GM12878 (cell line): ENCODE data around the gene CCL19. TPM values are rescaled to one million over a fixed set of nuclear protein-coding genes. Genes with fewer than 3 reads are reported as not detected.

ENCODE experiments used
- ATAC-seq: fragments of 200-7000 bp; cut with Tn5 transposase; 3 replicates; pipeline ENCODE4 v1.9.1; 2020; ENCODE audit warnings: mild to moderate bottlenecking, moderate library complexity
- BruUV-seq: library from RNA; stranded (reverse); fragments of 400-500 nt; replicated peaks from 2 replicates; lab custom pipeline; 2021; lab: Mats Ljungman, UMichigan
- CTCF ChIA-PET: fragments of 300-600 bp; sonication (Branson Sonifier 250); formaldehyde crosslinking; extraction: SDS; loops from one replicate; lab custom pipeline; 2021; ENCODE audit warnings: inconsistent platforms; lab: Yijun Ruan, JAX
- POLR2A ChIA-PET: fragments of 350-600 bp; formaldehyde crosslinking; extraction: SDS; loops from one replicate; lab custom pipeline; 2021; ENCODE audit warnings: inconsistent platforms; lab: Charles Lee
- RAD21 ChIA-PET: fragments of 300-600 bp; sonication (Branson Sonifier 250); formaldehyde crosslinking; loops from one replicate; lab custom pipeline; 2023; ENCODE audit warnings: antibody characterized with exemption; ENCODE audit not compliant: unreplicated experiment; lab: Charles Lee
- SMC1A ChIA-PET: fragments of 300-600 bp; sonication (Branson Sonifier 250); formaldehyde crosslinking; loops from one replicate; lab custom pipeline; 2023; ENCODE audit not compliant: unreplicated experiment, uncharacterized antibody; lab: Charles Lee
- DNase-seq: peaks from one replicate; pipeline ENCODE4 v3.0.0-alpha.2; 2011; ENCODE audit warnings: low read depth, low spot score
- FAIRE-seq: peaks from 3 replicates; lab custom pipeline; 2011; peaks lifted over from hg19 to GRCh38; lab: Jason Lieb, UNC
- H2AFZ ChIP-seq: 2 replicates; pipeline ENCODE4 v1.6.0; 2011; ENCODE audit warnings: low read depth, low read length, control low read depth; ENCODE audit not compliant: control insufficient read depth
- H3K27ac ChIP-seq: 2 replicates; pipeline ENCODE4 v1.5.1; 2011; ENCODE audit warnings: control low read depth; ENCODE audit not compliant: control insufficient read depth, insufficient read depth
- H3K27me3 ChIP-seq, 2 experiments: replicated peaks in 1 of 2; 2 replicates each; pipeline versions ENCODE4 v1.6.0 to v1.6.1; 2011; ENCODE audit warnings: low read length in 1 of 2; ENCODE audit not compliant: control insufficient read depth in 2 of 2, insufficient read depth in 2 of 2
- H3K36me3 ChIP-seq, 2 experiments: 2 replicates each; pipeline ENCODE4 v1.5.1; 2011; ENCODE audit warnings: low read length in 1 of 2; ENCODE audit not compliant: control insufficient read depth in 2 of 2, insufficient read depth in 2 of 2
- H3K4me1 ChIP-seq: 2 replicates; pipeline ENCODE4 v1.6.1; 2011; ENCODE audit warnings: mild to moderate bottlenecking, low read length, moderate library complexity, mixed read lengths; ENCODE audit not compliant: control insufficient read depth, insufficient read depth
- H3K4me2 ChIP-seq: 2 replicates; pipeline ENCODE4 v1.6.0; 2011; ENCODE audit warnings: control low read depth; ENCODE audit not compliant: control insufficient read depth, insufficient read depth
- H3K4me3 ChIP-seq: fragments of 200-600 bp; sonication (generic); 2 replicates; pipeline ENCODE4 v1.5.1; 2016
- H3K79me2 ChIP-seq: 2 replicates; pipeline ENCODE4 v1.6.0; 2011; ENCODE audit warnings: low read length; ENCODE audit not compliant: control insufficient read depth, insufficient read depth
- H3K9ac ChIP-seq: 2 replicates; pipeline ENCODE4 v1.8.0; 2011; ENCODE audit warnings: low read length, control low read depth, mixed read lengths; ENCODE audit not compliant: control insufficient read depth, insufficient read depth
- H3K9me3 ChIP-seq: replicated peaks from 3 replicates; pipeline ENCODE4 v1.5.1; 2011; ENCODE audit warnings: mild to moderate bottlenecking, low read length; ENCODE audit not compliant: control insufficient read depth, insufficient read depth
- H4K20me1 ChIP-seq: 2 replicates; pipeline ENCODE4 v1.6.0; 2011; ENCODE audit not compliant: control insufficient read depth, insufficient read depth
- CEBPB ChIP-seq, 2 experiments: fragments of 150-350 bp in 1 of 2; IDR thresholded peaks; 2 replicates each; pipeline ENCODE4 v1.6.1; 2012 to 2014; ENCODE audit warnings: low read depth in 2 of 2, low read length in 2 of 2, borderline replicate concordance in 1 of 2, inconsistent platforms in 1 of 2
- EGR1 ChIP-seq, 2 experiments: IDR thresholded peaks; 1 replicate in 1 of 2; 2 replicates in 1 of 2; pipeline ENCODE4 v1.6.1; 2011 to 2012; ENCODE audit warnings: low read depth in 2 of 2, low read length in 2 of 2, borderline replicate concordance in 1 of 2, mild to moderate bottlenecking in 1 of 2, moderate library complexity in 1 of 2
- IKZF1 ChIP-seq: fragments of 450-650 bp; conservative IDR thresholded peaks from 2 replicates; pipeline ENCODE4 v1.6.1; 2017; ENCODE audit warnings: antibody characterized with exemption, mild to moderate bottlenecking
- MYC ChIP-seq: IDR thresholded peaks from 2 replicates; pipeline ENCODE4 v1.6.1; 2011; ENCODE audit warnings: mild to moderate bottlenecking, low read length, moderate library complexity, inconsistent platforms; ENCODE audit not compliant: insufficient read depth, insufficient replicate concordance, insufficient read length, severe bottlenecking
- NFYB ChIP-seq: IDR thresholded peaks from 2 replicates; pipeline ENCODE4 v1.6.1; 2011; ENCODE audit warnings: low read depth, mild to moderate bottlenecking, low read length, improper control_type of control experiment, moderate library complexity; ENCODE audit not compliant: insufficient read depth
- RELB ChIP-seq: fragments of 450-650 bp; IDR thresholded peaks from 2 replicates; pipeline ENCODE4 v1.6.1; 2017; ENCODE audit warnings: low read depth, mild to moderate bottlenecking, moderate library complexity
- SIX5 ChIP-seq: IDR thresholded peaks from 2 replicates; pipeline ENCODE4 v1.6.1; 2011; ENCODE audit warnings: mild to moderate bottlenecking, low read depth, low read length, moderate library complexity; ENCODE audit not compliant: severe bottlenecking
- WGBS: methylation state at CpG from one replicate; pipeline ENCODE4 v1.1.6; 2016; ENCODE audit warnings: low lambda C conversion rate; ENCODE audit not compliant: insufficient replicate concordance, insufficient coverage; ENCODE audit errors: missing lambda C conversion rate; 5-methylcytosine and 5-hydroxymethylcytosine counted together
- in situ Hi-C: fragments of 300-500 bp; cut with MboI; formaldehyde crosslinking; loops from 9 replicates; pipeline ENCODE4 v1.14.3; 2018; ENCODE audit warnings: mixed read lengths
- intact Hi-C: fragments of 100-400 bp; cut with micrococcal nuclease; formaldehyde crosslinking; loops from one replicate; pipeline ENCODE4 v1.14.2; 2022; ENCODE audit not compliant: unreplicated experiment
- polyA plus RNA-seq, 11 experiments: library from polyadenylated mRNA; depleted of rRNA in 4 of 11; unstranded in 6 of 11; stranded (reverse) in 5 of 11; fragments of >200 nt; fragmentation: Nextera tagmentation in 4 of 11; fragmentation: Illumina TruSeq in 1 of 11; extraction: Ambion mirVana in 4 of 11; extraction: Trizol in 1 of 11; gene quantifications; 1 replicate in 1 of 11; 2 replicates in 10 of 11; pipeline versions ENCODE4 v1.2.1 to v1.2.3, GENCODE V29; 2011 to 2016; ENCODE audit warnings: inconsistent platforms in 2 of 11, missing spikeins in 2 of 11, low read depth in 1 of 11
- total RNA-seq, 4 experiments: library from RNA; depleted of rRNA in 3 of 4; stranded (reverse); fragments of >200 nt in 3 of 4; fragmentation: Illumina TruSeq in 1 of 4; extraction: Trizol in 1 of 4; gene quantifications; 2 replicates each; pipeline versions ENCODE4 v1.2.1 to v1.2.3, GENCODE V29; 2013 to 2021
- TF ChIP-seq, protein P1 (sequence below): fragments of 450-650 bp; IDR thresholded peaks from 2 replicates; pipeline ENCODE4 v1.6.1; 2017; ENCODE audit warnings: mild to moderate bottlenecking, moderate library complexity
- TF ChIP-seq, protein P2 (sequence below): IDR thresholded peaks from 2 replicates; pipeline ENCODE4 v1.6.1; 2012; ENCODE audit warnings: improper control_type of control experiment, low read depth, low read length; ENCODE audit not compliant: insufficient replicate concordance

Gene CCL19
- total and polyA plus RNA-seq, 10 of the 15 experiments (the other 5 are each of a cell fraction or from before 2014, with no cell fraction given), result 0.42 to 0.69 TPM; not detected in 8

DNA sequence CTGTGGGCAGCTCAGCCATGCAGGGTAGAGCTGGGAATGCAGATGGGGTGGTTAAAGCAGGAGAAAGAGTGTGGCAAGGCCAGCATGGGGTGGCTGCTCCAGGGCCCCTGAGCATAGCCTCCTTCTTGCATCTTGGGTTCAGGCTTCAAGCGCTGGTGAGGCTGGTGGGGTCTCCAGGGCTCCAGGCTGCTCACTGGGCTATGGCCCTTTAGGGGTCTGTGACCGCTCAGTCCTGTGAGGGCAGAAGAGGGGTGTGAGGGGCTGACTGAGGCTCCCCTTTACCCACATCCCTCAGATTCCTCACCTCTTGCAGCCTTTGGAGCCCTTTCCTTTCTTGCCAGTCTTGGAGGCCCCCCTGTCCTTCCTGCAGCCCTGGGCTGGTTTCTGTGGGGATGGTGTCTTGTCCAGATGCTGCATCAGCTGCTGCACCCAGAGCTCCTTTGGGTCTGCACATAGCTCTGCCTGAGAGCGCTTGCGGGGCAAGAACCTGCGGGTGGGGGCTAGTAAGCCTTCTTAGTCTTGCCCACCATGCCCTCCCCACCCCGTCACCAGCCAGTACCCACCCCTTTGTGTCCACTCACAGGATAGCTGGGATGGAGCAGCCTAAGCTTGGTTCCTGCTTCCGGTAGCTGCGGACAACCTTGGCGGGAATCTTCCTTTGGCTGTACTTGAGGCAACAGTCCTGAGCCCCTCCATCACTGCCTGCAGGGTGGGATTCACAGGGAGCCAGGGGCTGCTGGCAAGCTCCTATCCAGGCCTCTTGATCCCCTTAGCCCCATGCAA is 18.3 kb upstream of the CCL19 start (continued):
- TF ChIP-seq RELB, result no peak
- no peak for TF ChIP-seq CEBPB (IDR thresholded peaks at IDR 0.05; ENCODE audit: borderline replicate concordance in 1 of 2, low read depth in 2 of 2, low read length in 2 of 2)

- no peaks in the 10 kb centered on the region for H3K4me1 ChIP-seq
- intact Hi-C loops (no loop called here), in situ Hi-C loops (no loop called here)
- POLR2A ChIA-PET, result no interaction called here
- H4K20me1 ChIP-seq, result no peaks in the 10 kb centered on the region
- 4% methylated on average over 2 of the region's 2 CpGs for WGBS
- no peaks in the 10 kb centered on the region for H3K36me3 ChIP-seq
- H3K79me2 ChIP-seq, result no peaks in the 10 kb centered on the region
- DNase-seq (no peak), ATAC-seq (no peak), FAIRE-seq (no peak)
- no peaks in the 10 kb centered on the region for H3K9me3 ChIP-seq
- no peak overlapping the region for H3K4me2 ChIP-seq
- SMC1A ChIA-PET, result no interaction called here
- no TSS peak for BruUV-seq
- H3K4me3 ChIP-seq, result no peak overlapping the region
- no peak overlapping the region for H2AFZ ChIP-seq
- RAD21 ChIA-PET, result no interaction called here
- no peak overlapping the region for H3K27ac ChIP-seq
- no peak overlapping the region for H3K9ac ChIP-seq
- CTCF ChIA-PET, result interaction anchor here (1.4 kb wide), 1 partner anchor 9 kb away, joined by 3 read pairs; no protein-coding TSS in a partner anchor
- peaks cover 0 to 1% of the 10 kb centered on the region in 2 experiments; a peak in 1 of 4 replicates for H3K27me3 ChIP-seq
- TF ChIP-seq SIX5, result no peak
- no peak for TF ChIP-seq EGR1 (IDR thresholded peaks at IDR 0.05; ENCODE audit: borderline replicate concordance in 1 of 2, low read depth in 2 of 2, low read length in 2 of 2)
- TF ChIP-seq MYC, result no peak
- TF ChIP-seq, protein P1, sequence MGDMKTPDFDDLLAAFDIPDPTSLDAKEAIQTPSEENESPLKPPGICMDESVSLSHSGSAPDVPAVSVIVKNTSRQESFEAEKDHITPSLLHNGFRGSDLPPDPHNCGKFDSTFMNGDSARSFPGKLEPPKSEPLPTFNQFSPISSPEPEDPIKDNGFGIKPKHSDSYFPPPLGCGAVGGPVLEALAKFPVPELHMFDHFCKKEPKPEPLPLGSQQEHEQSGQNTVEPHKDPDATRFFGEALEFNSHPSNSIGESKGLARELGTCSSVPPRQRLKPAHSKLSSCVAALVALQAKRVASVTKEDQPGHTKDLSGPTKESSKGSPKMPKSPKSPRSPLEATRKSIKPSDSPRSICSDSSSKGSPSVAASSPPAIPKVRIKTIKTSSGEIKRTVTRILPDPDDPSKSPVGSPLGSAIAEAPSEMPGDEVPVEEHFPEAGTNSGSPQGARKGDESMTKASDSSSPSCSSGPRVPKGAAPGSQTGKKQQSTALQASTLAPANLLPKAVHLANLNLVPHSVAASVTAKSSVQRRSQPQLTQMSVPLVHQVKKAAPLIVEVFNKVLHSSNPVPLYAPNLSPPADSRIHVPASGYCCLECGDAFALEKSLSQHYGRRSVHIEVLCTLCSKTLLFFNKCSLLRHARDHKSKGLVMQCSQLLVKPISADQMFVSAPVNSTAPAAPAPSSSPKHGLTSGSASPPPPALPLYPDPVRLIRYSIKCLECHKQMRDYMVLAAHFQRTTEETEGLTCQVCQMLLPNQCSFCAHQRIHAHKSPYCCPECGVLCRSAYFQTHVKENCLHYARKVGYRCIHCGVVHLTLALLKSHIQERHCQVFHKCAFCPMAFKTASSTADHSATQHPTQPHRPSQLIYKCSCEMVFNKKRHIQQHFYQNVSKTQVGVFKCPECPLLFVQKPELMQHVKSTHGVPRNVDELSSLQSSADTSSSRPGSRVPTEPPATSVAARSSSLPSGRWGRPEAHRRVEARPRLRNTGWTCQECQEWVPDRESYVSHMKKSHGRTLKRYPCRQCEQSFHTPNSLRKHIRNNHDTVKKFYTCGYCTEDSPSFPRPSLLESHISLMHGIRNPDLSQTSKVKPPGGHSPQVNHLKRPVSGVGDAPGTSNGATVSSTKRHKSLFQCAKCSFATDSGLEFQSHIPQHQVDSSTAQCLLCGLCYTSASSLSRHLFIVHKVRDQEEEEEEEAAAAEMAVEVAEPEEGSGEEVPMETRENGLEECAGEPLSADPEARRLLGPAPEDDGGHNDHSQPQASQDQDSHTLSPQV, result no peak
- no peak for TF ChIP-seq NFYB
- TF ChIP-seq IKZF1, result no peak
- TF ChIP-seq, protein P2, sequence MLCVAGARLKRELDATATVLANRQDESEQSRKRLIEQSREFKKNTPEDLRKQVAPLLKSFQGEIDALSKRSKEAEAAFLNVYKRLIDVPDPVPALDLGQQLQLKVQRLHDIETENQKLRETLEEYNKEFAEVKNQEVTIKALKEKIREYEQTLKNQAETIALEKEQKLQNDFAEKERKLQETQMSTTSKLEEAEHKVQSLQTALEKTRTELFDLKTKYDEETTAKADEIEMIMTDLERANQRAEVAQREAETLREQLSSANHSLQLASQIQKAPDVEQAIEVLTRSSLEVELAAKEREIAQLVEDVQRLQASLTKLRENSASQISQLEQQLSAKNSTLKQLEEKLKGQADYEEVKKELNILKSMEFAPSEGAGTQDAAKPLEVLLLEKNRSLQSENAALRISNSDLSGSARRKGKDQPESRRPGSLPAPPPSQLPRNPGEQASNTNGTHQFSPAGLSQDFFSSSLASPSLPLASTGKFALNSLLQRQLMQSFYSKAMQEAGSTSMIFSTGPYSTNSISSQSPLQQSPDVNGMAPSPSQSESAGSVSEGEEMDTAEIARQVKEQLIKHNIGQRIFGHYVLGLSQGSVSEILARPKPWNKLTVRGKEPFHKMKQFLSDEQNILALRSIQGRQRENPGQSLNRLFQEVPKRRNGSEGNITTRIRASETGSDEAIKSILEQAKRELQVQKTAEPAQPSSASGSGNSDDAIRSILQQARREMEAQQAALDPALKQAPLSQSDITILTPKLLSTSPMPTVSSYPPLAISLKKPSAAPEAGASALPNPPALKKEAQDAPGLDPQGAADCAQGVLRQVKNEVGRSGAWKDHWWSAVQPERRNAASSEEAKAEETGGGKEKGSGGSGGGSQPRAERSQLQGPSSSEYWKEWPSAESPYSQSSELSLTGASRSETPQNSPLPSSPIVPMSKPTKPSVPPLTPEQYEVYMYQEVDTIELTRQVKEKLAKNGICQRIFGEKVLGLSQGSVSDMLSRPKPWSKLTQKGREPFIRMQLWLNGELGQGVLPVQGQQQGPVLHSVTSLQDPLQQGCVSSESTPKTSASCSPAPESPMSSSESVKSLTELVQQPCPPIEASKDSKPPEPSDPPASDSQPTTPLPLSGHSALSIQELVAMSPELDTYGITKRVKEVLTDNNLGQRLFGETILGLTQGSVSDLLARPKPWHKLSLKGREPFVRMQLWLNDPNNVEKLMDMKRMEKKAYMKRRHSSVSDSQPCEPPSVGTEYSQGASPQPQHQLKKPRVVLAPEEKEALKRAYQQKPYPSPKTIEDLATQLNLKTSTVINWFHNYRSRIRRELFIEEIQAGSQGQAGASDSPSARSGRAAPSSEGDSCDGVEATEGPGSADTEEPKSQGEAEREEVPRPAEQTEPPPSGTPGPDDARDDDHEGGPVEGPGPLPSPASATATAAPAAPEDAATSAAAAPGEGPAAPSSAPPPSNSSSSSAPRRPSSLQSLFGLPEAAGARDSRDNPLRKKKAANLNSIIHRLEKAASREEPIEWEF, result no peak
These were observed 16.1 kb upstream of the CCL19 start for GRCh38 chr9:34707130-34707529.
